ENCODE results near the gene ERVK3-1. TPM values are rescaled to one million over a fixed set of nuclear protein-coding genes. Genes with fewer than 3 reads are reported as not detected.

ERVK3-1 gene
- total RNA-seq, 1 donor from 2014 or later: 38.6 TPM

GRCh38 chr19:58317476-58318072, 12.4 kb downstream of the ERVK3-1 start:
- Mint-ChIP-seq H3K27ac (no peak overlapping the region), H3K9me3 (peaks cover 6% of the 10 kb centered on the region), H3K36me3 (peaks cover 27% of the 10 kb centered on the region), H3K27me3 (ENCODE audit: low read depth) (no peaks in the 10 kb centered on the region), H3K4me3 (no peak overlapping the region), H3K4me1 (no peaks in the 10 kb centered on the region)
- no peak for TF ChIP-seq CTCF (IDR thresholded peaks at IDR 0.05; ENCODE audit: unreplicated experiment)
- DNase-seq (ENCODE audit: low spot score in 2 of 2, unreplicated experiment in 2 of 2): no peak

GRCh38 chr19:58318297-58318696, 13.1 kb downstream of the ERVK3-1 start:
- no peak for TF ChIP-seq CTCF (IDR thresholded peaks at IDR 0.05; ENCODE audit: unreplicated experiment)
- Mint-ChIP-seq H3K4me3 (no peak overlapping the region), H3K36me3 (peaks cover 21% of the 10 kb centered on the region), H3K9me3 (peaks cover 6% of the 10 kb centered on the region), H3K27ac (no peak overlapping the region), H3K4me1 (no peaks in the 10 kb centered on the region), H3K27me3 (ENCODE audit: low read depth) (no peaks in the 10 kb centered on the region)
- no peak for DNase-seq (ENCODE audit: low spot score in 2 of 2, unreplicated experiment in 2 of 2)

GRCh38 chr19:58319241-58319640, 14.1 kb downstream of the ERVK3-1 start:
- DNase-seq (ENCODE audit: low spot score in 2 of 2, unreplicated experiment in 2 of 2): no peak
- Mint-ChIP-seq H3K27me3 (ENCODE audit: low read depth) (no peaks in the 10 kb centered on the region), H3K27ac (no peak overlapping the region), H3K36me3 (peaks cover 16% of the 10 kb centered on the region), H3K9me3 (peaks cover 6% of the 10 kb centered on the region), H3K4me1 (no peaks in the 10 kb centered on the region), H3K4me3 (no peak overlapping the region)
- no peak for TF ChIP-seq CTCF (IDR thresholded peaks at IDR 0.05; ENCODE audit: unreplicated experiment)

- H3K9me3 Mint-ChIP-seq: no peaks in the 10 kb centered on the region
- no peak for TF ChIP-seq CTCF (IDR thresholded peaks at IDR 0.05; ENCODE audit: unreplicated experiment)
- peaks cover 2% of the 10 kb centered on the region for H3K4me1 Mint-ChIP-seq
- H3K27ac Mint-ChIP-seq: no peak overlapping the region
- DNase-seq (ENCODE audit: low spot score in 2 of 2, unreplicated experiment in 2 of 2): no peak
- no peaks in the 10 kb centered on the region for H3K36me3 Mint-ChIP-seq
- no peak overlapping the region for H3K4me3 Mint-ChIP-seq
- no peaks in the 10 kb centered on the region for H3K27me3 Mint-ChIP-seq (ENCODE audit: low read depth)
Measured at GRCh38 chr19:58325311-58326022, 20.3 kb downstream of the ERVK3-1 start.

- TF ChIP-seq CTCF (IDR thresholded peaks at IDR 0.05; ENCODE audit: unreplicated experiment): no peak
- H3K9me3 Mint-ChIP-seq: no peaks in the 10 kb centered on the region
- peaks cover 2% of the 10 kb centered on the region for H3K4me1 Mint-ChIP-seq
- H3K27ac Mint-ChIP-seq: no peak overlapping the region
- DNase-seq (ENCODE audit: low spot score in 2 of 2, unreplicated experiment in 2 of 2): no peak
- no peaks in the 10 kb centered on the region for H3K27me3 Mint-ChIP-seq (ENCODE audit: low read depth)
- H3K4me3 Mint-ChIP-seq: no peak overlapping the region
- no peaks in the 10 kb centered on the region for H3K36me3 Mint-ChIP-seq
Measured at GRCh38 chr19:58326501-58326913, 21.3 kb downstream of the ERVK3-1 start.
